ENCODE data around the gene CLTC. TPM values are rescaled to one million over a fixed set of nuclear protein-coding genes. Genes with fewer than 3 reads are reported as not detected.

CLTC gene
- total RNA-seq, 2 donors from 2014 or later = 342 to 393 TPM

- Histone ChIP-seq H3K27me3 (ENCODE audit: control insufficient read depth, insufficient read depth, low read length, poor library complexity, severe bottlenecking) (no peaks in the 10 kb centered on the region), H3K27ac (ENCODE audit: low read depth, low read length) (no peak overlapping the region), H3K4me3 (ENCODE audit: low read length) (no peak overlapping the region), H3K9ac (ENCODE audit: extremely low read depth, low read length, poor library complexity, severe bottlenecking) (no peak overlapping the region), H3K9me3 (ENCODE audit: control insufficient read depth, low read length) (no peaks in the 10 kb centered on the region), H3K36me3 (ENCODE audit: control insufficient read depth, insufficient read depth, low read length) (peaks cover 94% of the 10 kb centered on the region), H3K4me1 (ENCODE audit: control insufficient read depth, insufficient read depth, low read length) (no peaks in the 10 kb centered on the region)
- no peak for TF ChIP-seq CTCF (conservative IDR thresholded peaks at IDR 0.05)
- Mint-ChIP-seq H3K4me1 (peaks cover 2% of the 10 kb centered on the region), H3K27me3 (ENCODE audit: insufficient read depth) (no peaks in the 10 kb centered on the region), H3K27ac (no peak overlapping the region), H3K4me3 (no peak overlapping the region), H3K36me3 (ENCODE audit: low read depth) (peaks cover 70% of the 10 kb centered on the region), H3K9me3 (no peaks in the 10 kb centered on the region)
- DNase-seq = no peak
- 96% methylated on average over 3 of the region's 3 CpGs for WGBS, 2 experiments (ENCODE audit: insufficient coverage in 1 of 2, insufficient read length in 1 of 2)
These were observed 76.4 kb downstream of the CLTC start for GRCh38 chr17:59695945-59696681.

- Histone ChIP-seq H3K36me3 (ENCODE audit: control insufficient read depth, insufficient read depth, low read length) (peaks cover 94% of the 10 kb centered on the region), H3K27ac (ENCODE audit: low read depth, low read length) (no peak overlapping the region), H3K9ac (ENCODE audit: extremely low read depth, low read length, poor library complexity, severe bottlenecking) (no peak overlapping the region), H3K9me3 (ENCODE audit: control insufficient read depth, low read length) (no peaks in the 10 kb centered on the region), H3K4me3 (ENCODE audit: low read length) (no peak overlapping the region), H3K27me3 (ENCODE audit: control insufficient read depth, insufficient read depth, low read length, poor library complexity, severe bottlenecking) (no peaks in the 10 kb centered on the region), H3K4me1 (ENCODE audit: control insufficient read depth, insufficient read depth, low read length) (no peaks in the 10 kb centered on the region)
- H3K27me3 Mint-ChIP-seq (ENCODE audit: insufficient read depth) = no peaks in the 10 kb centered on the region
- H3K36me3 Mint-ChIP-seq (ENCODE audit: low read depth) = peaks cover 66% of the 10 kb centered on the region
- H3K27ac Mint-ChIP-seq = no peak overlapping the region
- H3K4me1 Mint-ChIP-seq = peaks cover 2% of the 10 kb centered on the region
- no peak for DNase-seq
- H3K4me3 Mint-ChIP-seq = no peak overlapping the region
- TF ChIP-seq CTCF (conservative IDR thresholded peaks at IDR 0.05) = no peak
- WGBS, 2 experiments (ENCODE audit: insufficient coverage in 1 of 2, insufficient read length in 1 of 2) = 90 to 100% methylated on average over 1 to 2 of the region's 2 CpGs
- H3K9me3 Mint-ChIP-seq = no peaks in the 10 kb centered on the region
These were observed 77.1 kb downstream of the CLTC start for GRCh38 chr17:59696682-59697277.

GRCh38 chr17:59698143-59698542, 78.4 kb downstream of the CLTC start:
- Mint-ChIP-seq H3K36me3 (ENCODE audit: low read depth) (peaks cover 66% of the 10 kb centered on the region), H3K4me1 (peaks cover 2% of the 10 kb centered on the region), H3K4me3 (no peak overlapping the region), H3K27ac (no peak overlapping the region), H3K9me3 (no peaks in the 10 kb centered on the region), H3K27me3 (ENCODE audit: insufficient read depth) (no peaks in the 10 kb centered on the region)
- no peak overlapping the region for H3K4me3 ChIP-seq (ENCODE audit: low read length)
- no peak for DNase-seq
- H3K9me3 ChIP-seq (ENCODE audit: control insufficient read depth, low read length) = no peaks in the 10 kb centered on the region
- TF ChIP-seq CTCF (conservative IDR thresholded peaks at IDR 0.05) = no peak
- H3K27me3 ChIP-seq (ENCODE audit: control insufficient read depth, insufficient read depth, low read length, poor library complexity, severe bottlenecking) = no peaks in the 10 kb centered on the region
- peaks cover 92% of the 10 kb centered on the region for H3K36me3 ChIP-seq (ENCODE audit: control insufficient read depth, insufficient read depth, low read length)
- H3K27ac ChIP-seq (ENCODE audit: low read depth, low read length) = no peak overlapping the region
- WGBS, 2 experiments (ENCODE audit: insufficient coverage in 1 of 2, insufficient read length in 1 of 2) = 91 to 96% methylated on average over 3 to 4 of the region's 4 CpGs
- no peak overlapping the region for H3K9ac ChIP-seq (ENCODE audit: extremely low read depth, low read length, poor library complexity, severe bottlenecking)
- H3K4me1 ChIP-seq (ENCODE audit: control insufficient read depth, insufficient read depth, low read length) = no peaks in the 10 kb centered on the region
